NCI-H748 (cell line): ENCODE measurements around the gene NRTN.

Experiments
- DNase-seq: peaks from one replicate; lab custom pipeline; 2025; ENCODE audit not compliant: unreplicated experiment; lab: John Stamatoyannopoulos, UW

Gene NRTN

GRCh38 chr19:5789886-5790558 is 14.8 kb upstream of the NRTN start:
- no peak for DNase-seq

GRCh38 chr19:5790559-5791520 is 14.0 kb upstream of the NRTN start, which contains the start of gene DUS3L:
DUS3L (minus strand) TSS chr19:5791163; CDS start chr19:5791141, 22 bp downstream.
- DNase-seq: peak; percentile 96

- no peak for DNase-seq
Observed at GRCh38 chr19:5792224-5792623, 12.6 kb upstream of the NRTN start.

GRCh38 chr19:5793188-5793587 is 11.7 kb upstream of the NRTN start:
- no peak for DNase-seq

GRCh38 chr19:5795382-5795919 is 9.4 kb upstream of the NRTN start:
- DNase-seq: no peak

GRCh38 chr19:5798244-5798643 is 6.6 kb upstream of the NRTN start:
- no peak for DNase-seq

- DNase-seq: no peak
Observed at GRCh38 chr19:5799247-5800241, 5.3 kb upstream of the NRTN start.

- no peak for DNase-seq
Observed at GRCh38 chr19:5800361-5801270, 4.3 kb upstream of the NRTN start.

GRCh38 chr19:5801796-5802619 is 2.9 kb upstream of the NRTN start:
- DNase-seq: peak; percentile 81

- DNase-seq: no peak
Observed at GRCh38 chr19:5803441-5803751, 1.5 kb upstream of the NRTN start.

- DNase-seq: peak; percentile 88
Observed at GRCh38 chr19:5803752-5804515, 933 bp upstream of the NRTN start.

- DNase-seq: peak; percentile 79
Observed at GRCh38 chr19:5805462-5806132, 730 bp downstream of the NRTN start.

- DNase-seq: no peak
Observed at GRCh38 chr19:5806133-5806489, 1.2 kb downstream of the NRTN start.

GRCh38 chr19:5806905-5807304 is 2.0 kb downstream of the NRTN start:
- DNase-seq: no peak

- no peak for DNase-seq
Observed at GRCh38 chr19:5808120-5808816, 3.4 kb downstream of the NRTN start.

GRCh38 chr19:5809053-5809452 is 4.2 kb downstream of the NRTN start:
- DNase-seq: no peak

GRCh38 chr19:5809469-5809868 is 4.6 kb downstream of the NRTN start:
- no peak for DNase-seq
